HepG2 (cell line): ENCODE data around the gene SORL1-AS1.
A peak's percentile ranks its signal among the peaks of the same experiment; 100 is the strongest.

Source experiments
- CTCF ChIP-seq: sonication (generic); formaldehyde crosslinking; IDR thresholded peaks from 2 replicates; pipeline ENCODE4 v1.5.0; 2020; ENCODE audit warnings: mild to moderate bottlenecking, missing genetic modification reagents, moderate library complexity
- GATAD1 ChIP-seq: IDR thresholded peaks from 2 replicates; pipeline ENCODE4 v1.6.1; 2016; ENCODE audit warnings: missing genetic modification reagents, missing compliant biosample characterization
- JUND ChIP-seq: sonication (generic); formaldehyde crosslinking; IDR thresholded peaks from 2 replicates; pipeline ENCODE4 v1.8.0; 2022; ENCODE audit warnings: mild to moderate bottlenecking, missing genetic modification reagents
- MAX ChIP-seq: IDR thresholded peaks from 2 replicates; pipeline ENCODE4 v1.6.1; 2012; ENCODE audit warnings: inconsistent platforms
- MIER3 ChIP-seq: IDR thresholded peaks from 2 replicates; pipeline ENCODE4 v1.6.1; 2016; ENCODE audit warnings: missing compliant biosample characterization, borderline replicate concordance
- YY1 ChIP-seq: IDR thresholded peaks from 2 replicates; pipeline ENCODE4 v1.6.1; 2011; ENCODE audit warnings: low read length, low read depth, moderate library complexity, mild to moderate bottlenecking; ENCODE audit not compliant: insufficient read depth, insufficient replicate concordance
- ZBED4 ChIP-seq: sonication (generic); formaldehyde crosslinking; IDR thresholded peaks from 2 replicates; pipeline ENCODE4 v1.4.0; 2020; ENCODE audit warnings: missing genetic modification reagents, borderline replicate concordance
- ZBTB2 ChIP-seq: sonication (generic); formaldehyde crosslinking; IDR thresholded peaks from 2 replicates; pipeline ENCODE4 v1.8.0; 2022; ENCODE audit warnings: low read depth, missing genetic modification reagents
- ZMYM4 ChIP-seq: sonication (generic); formaldehyde crosslinking; IDR thresholded peaks from 2 replicates; pipeline ENCODE4 v1.8.1; 2023; ENCODE audit warnings: mild to moderate bottlenecking, missing genetic modification reagents
- ZNF574 ChIP-seq: sonication (generic); formaldehyde crosslinking; IDR thresholded peaks from 2 replicates; pipeline ENCODE4 v1.4.0; 2020; ENCODE audit warnings: missing genetic modification reagents
- ZNF687 ChIP-seq: sonication (generic); formaldehyde crosslinking; IDR thresholded peaks from 2 replicates; pipeline ENCODE4 v1.5.1; 2020; ENCODE audit warnings: mild to moderate bottlenecking, missing genetic modification reagents, moderate library complexity
- ZNF766 ChIP-seq: sonication (generic); formaldehyde crosslinking; IDR thresholded peaks from 2 replicates; pipeline ENCODE4 v1.5.0; 2020; ENCODE audit warnings: missing genetic modification reagents, borderline replicate concordance

SORL1-AS1 gene

GRCh38 chr11:121426476-121427399 lies 26.0 kb downstream of the SORL1-AS1 start (continued):
- TF ChIP-seq ZNF574 (CRISPR knock-in tag): peak; percentile 46; the same call in 1 of the 2 replicates
- TF ChIP-seq ZNF687 (CRISPR knock-in tag): peak; percentile 67
- peak; percentile 29 for TF ChIP-seq YY1
- 0 out of 2 replicates have a peak, but pooled peaks have one; percentile 22 for TF ChIP-seq MAX
- TF ChIP-seq ZBTB2 (CRISPR knock-in tag): no peak
- peak; percentile 41; the same call in 1 of the 2 replicates for TF ChIP-seq ZMYM4 (CRISPR knock-in tag)
- TF ChIP-seq ZBED4 (CRISPR knock-in tag): peak; percentile 91; the same call in 1 of the 2 replicates
- TF ChIP-seq MIER3 (CRISPR knock-in tag): no peak
- peak; percentile 54 for TF ChIP-seq CTCF (CRISPR knock-in tag)
- no peak for TF ChIP-seq GATAD1
- TF ChIP-seq JUND: no peak
- 0 out of 2 replicates have a peak, but pooled peaks have one; percentile 19 for TF ChIP-seq ZNF766 (CRISPR knock-in tag)
